ENCODE data around the gene CDH23.

Gene CDH23

GRCh38 chr10:71565284-71566000 is 168.7 kb downstream of the CDH23 start:
- DNase-seq: no peak

- DNase-seq: no peak
These were observed 170.3 kb downstream of the CDH23 start for GRCh38 chr10:71567006-71567405.

GRCh38 chr10:71568896-71569492 is 172.3 kb downstream of the CDH23 start:
- DNase-seq: no peak

GRCh38 chr10:71569775-71570588 is 173.3 kb downstream of the CDH23 start:
- peak; percentile 83 for DNase-seq

GRCh38 chr10:71571460-71572175 is 174.9 kb downstream of the CDH23 start:
- DNase-seq: no peak

- no peak for DNase-seq
These were observed 176.2 kb downstream of the CDH23 start for GRCh38 chr10:71572962-71573361.

- DNase-seq: no peak
These were observed 177.1 kb downstream of the CDH23 start for GRCh38 chr10:71573562-71574518.

GRCh38 chr10:71575451-71575850 is 178.7 kb downstream of the CDH23 start:
- no peak for DNase-seq

GRCh38 chr10:71575934-71576801 is 179.4 kb downstream of the CDH23 start:
- DNase-seq: no peak

GRCh38 chr10:71576842-71577241 is 180.1 kb downstream of the CDH23 start:
- no peak for DNase-seq

GRCh38 chr10:71577345-71577744 is 180.6 kb downstream of the CDH23 start:
- DNase-seq: no peak

- no peak for DNase-seq
These were observed 181.3 kb downstream of the CDH23 start for GRCh38 chr10:71578069-71578468.

- DNase-seq: no peak
These were observed 182.9 kb downstream of the CDH23 start for GRCh38 chr10:71579668-71580067.

GRCh38 chr10:71580415-71580814 is 183.7 kb downstream of the CDH23 start:
- DNase-seq: no peak

- DNase-seq: no peak
These were observed 184.2 kb downstream of the CDH23 start for GRCh38 chr10:71580926-71581325.

- no peak for DNase-seq
These were observed 184.7 kb downstream of the CDH23 start for GRCh38 chr10:71581376-71581775.

- no peak for DNase-seq
These were observed 185.3 kb downstream of the CDH23 start for GRCh38 chr10:71582019-71582418.

- DNase-seq: no peak
These were observed 186.1 kb downstream of the CDH23 start for GRCh38 chr10:71582506-71583475.

GRCh38 chr10:71584461-71584860 is 187.7 kb downstream of the CDH23 start:
- DNase-seq: no peak

Measured in activated gamma-delta T cell treated with Interleukin-2 at 50 U/mL for 16 hours (primary cell).